Measurements from ENCODE around the gene YAF2.

DNA sequence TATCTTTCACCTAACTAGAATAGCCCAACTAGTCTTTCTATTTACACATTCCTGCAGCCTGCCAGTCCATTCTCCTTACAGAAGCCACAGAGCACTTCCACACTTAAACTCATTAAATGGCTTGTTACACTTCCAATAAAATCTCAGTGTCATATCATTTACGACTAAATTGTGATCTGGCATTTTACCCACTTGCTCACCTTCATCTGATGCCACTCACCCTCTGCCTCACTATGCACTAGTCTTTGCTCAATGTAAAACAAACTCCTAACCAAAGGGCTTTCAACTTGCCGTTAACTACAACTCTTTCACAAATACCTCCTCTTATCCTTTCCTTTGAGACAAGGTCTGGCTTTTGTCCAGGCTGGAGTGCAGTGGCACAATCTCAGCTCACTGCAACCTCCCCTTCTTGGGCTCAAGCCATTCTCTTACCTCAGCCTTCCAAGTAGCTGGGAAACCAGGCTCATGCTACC is 24.1 kb downstream of the YAF2 start:
- TF ChIP-seq ZKSCAN8 (CRISPR knock-in tag; IDR thresholded peaks at IDR 0.05; ENCODE audit: borderline replicate concordance) (no peak), HHEX (CRISPR knock-in tag; IDR thresholded peaks at IDR 0.05) (no peak), JUN (CRISPR knock-in tag; IDR thresholded peaks at IDR 0.05) (no peak)

All from HepG2 (cell line).